Pulmonary artery endothelial cell (primary cell): ENCODE results near the gene NPTXR. TPM values are rescaled to one million over a fixed set of nuclear protein-coding genes. Genes with fewer than 3 reads are reported as not detected.
A peak's percentile ranks its signal among the peaks of the same experiment; 100 is the strongest.

Experiments used
- DNase-seq: peaks from one replicate; pipeline ENCODE4 v3.0.0-alpha.2; 2011; ENCODE audit warnings: low read depth, low spot score
- total RNA-seq: library from RNA; depleted of rRNA; stranded (reverse); fragments of >200 nt; gene quantifications from 2 replicates; pipeline ENCODE4 v1.2.3, GENCODE V29; 2014

NPTXR gene
- total RNA-seq, 1 donor from 2014 or later, result 0.13 TPM

DNA sequence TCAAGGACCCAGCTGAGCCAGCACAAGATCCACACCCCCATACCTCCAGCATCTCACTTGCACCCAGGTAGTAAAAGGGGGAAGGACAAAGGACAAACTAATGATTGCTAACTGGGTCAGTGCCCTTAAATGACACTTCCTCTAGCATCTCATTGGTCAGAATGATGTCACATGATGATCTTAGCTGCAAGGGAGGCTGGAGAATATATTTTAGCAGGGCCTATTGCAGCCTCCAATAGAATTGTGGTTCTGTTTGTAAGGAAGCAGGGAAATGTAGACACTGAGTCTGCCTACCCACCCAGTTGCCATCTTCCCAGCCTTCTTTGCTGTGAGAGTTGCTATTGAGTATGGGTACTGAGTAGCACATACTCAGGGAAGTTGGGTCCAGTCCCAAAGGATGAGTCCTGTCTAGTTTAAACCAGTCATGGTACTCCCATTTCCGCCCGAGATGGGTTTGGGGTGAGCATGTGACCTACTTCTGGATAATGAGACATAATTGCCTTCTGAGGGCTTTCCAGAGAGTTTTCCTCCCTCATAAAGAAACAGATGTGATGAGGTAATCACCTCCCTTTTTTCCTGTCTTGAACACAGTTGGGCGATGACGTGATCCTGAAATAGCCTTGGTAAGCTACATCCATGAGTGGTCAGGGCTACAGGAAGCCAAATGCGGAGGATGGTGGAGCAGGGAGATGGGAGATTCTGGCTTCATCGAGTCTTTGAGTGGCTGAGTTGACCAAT lies 44.4 kb downstream of the NPTXR start:
- DNase-seq, result no peak

DNA sequence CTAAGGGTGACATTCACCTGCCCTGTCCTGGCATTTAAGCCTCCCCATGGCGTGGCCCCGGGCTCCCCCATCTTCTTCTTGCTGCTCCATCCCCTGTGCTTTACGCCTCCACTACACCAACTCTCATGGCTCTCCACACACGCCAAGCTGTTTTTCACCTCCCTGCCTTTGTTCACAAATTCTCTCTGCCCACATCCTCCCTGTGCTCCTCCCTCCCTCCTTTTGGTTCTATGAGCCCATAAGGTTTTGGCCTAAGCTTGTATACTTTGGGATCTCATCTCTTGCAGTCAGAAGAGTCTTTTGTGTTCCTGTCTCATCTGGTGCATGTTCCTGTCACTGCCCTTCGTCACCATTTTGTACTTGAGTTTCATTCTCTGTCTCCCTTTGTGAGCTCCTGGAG lies 45.3 kb downstream of the NPTXR start:
- no peak for DNase-seq

DNA sequence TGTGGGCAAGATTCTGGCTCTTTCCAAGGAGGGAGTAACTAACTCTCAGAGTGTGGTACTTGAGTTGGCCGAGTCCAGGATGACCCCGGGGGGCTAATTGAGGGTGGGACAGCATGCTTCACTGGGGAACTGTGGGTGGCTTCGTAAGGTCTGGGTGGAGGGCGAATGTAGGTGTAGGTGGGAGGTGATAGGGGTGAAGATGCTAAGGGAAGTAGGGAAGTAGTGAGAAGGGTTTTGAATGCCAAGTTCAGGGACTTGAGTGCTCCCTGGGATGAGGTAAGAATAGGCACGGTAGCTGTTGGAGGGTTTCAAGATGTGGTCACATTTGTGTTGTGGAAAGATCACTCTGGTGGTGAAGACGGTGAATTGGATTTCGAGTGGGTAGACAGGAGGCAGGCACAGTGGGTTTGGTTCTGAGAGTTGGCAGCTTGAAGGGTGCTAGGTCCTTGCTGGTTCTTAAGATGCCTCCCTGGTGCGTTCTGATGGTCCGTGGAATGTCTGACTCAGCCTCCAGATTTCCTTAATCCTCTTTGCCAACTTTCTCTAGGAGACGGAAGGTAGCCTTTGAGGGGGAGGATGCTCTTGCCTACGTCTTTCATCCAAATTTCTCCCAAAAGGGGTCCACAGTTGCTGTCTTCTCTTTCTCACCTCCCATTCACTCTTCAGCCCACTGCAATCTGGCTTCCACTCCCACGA lies 47.4 kb downstream of the NPTXR start:
- no peak for DNase-seq

DNA sequence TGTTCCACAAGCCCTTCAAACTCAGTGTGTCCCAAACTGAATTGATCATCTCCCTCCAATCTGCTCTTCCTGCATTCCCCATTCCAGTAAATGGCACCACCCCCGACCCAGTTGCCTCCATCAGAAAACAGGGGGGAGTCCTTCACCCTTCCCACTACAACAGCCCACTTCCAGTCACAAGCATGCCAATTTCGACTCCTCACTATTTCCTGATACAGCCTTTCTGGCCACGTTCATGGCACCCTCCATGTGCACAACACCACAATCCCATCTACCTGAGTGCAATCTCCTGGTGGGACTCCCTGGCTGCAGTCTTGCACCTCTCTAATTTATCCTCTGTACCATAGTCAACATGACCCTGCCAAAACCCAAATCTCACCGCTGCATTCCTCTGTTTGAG lies 48.3 kb downstream of the NPTXR start:
- DNase-seq, result no peak

DNA sequence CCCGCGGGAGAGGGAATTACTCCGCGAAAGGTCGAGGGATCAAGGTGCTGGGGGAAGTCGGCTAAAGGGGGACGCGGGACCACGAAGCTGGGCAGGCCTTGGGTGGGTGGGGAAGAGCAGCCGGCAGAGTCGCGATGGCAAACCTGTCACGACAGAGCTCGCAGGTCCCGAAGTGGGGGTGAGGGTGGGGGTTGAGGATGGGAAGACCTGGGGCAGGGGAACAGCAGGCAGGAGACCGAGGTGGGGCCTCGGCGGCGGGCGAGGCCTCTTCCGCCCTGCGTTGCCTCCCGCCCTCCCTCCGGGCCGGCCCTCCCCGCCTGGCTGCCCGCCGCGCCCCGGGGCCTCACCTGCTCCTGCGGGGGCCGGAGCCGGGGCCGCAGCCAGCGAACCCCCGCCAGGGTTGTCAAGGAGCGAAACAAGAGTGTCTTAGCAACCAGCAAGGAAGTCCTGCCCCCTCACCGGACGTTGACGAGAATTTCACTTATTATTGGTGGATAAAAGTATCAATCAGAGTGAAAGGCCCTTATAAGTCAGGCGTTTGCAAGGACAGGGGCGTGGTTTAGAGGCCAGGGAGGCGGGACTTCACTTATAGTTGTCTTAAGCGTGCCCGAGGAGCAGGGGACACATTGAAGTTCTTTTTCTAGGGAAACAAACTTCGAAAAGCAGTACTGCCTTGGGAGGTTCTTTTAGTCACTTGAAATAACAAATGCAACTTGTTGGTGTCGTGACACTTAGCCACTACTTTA lies 49.9 kb downstream of the NPTXR start, which contains the start of gene DNAL4:
TSS of gene DNAL4 (minus strand) at position 423 of the 746 bp plus-strand sequence. CDS start 11,412 bp downstream, outside the sequence.
- peak; percentile 93 for DNase-seq

DNA sequence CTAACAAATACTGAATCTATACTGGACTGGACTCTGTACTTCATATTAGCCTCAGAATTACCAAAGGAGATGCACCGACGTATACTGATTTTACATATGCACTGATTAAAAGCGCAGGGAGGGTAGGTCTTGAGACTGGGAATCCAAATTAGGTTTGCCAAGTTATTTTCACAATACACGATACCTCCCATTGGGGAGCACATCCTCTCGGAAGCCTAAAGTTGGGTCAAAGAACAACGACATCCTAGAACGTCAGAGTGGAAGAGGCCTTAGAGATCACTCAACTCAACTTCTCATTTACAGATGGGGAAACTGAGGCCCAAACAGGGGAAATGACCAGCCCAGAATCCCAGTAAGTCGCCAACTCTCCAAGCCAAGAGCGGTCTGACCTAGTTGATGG lies 50.5 kb downstream of the NPTXR start:
- DNase-seq, result no peak

DNA sequence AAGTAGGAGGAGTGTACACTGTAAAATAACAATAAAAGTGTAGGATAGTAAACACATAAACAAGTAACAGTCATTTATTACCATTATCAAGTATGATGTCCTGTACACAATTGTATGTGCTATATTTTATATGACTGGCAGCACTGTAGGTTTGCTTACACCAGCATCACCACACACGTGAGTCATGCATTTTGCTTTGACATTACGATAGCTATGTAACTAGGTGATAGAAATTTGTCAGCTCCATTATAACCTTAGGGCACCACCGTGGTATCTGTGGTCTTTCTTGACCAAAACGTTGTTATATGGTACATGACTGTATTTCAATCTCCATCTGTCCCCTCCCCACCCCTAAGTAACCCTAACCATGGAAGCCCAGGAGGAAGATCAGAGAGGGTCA lies 51.0 kb downstream of the NPTXR start:
- no peak for DNase-seq

DNA sequence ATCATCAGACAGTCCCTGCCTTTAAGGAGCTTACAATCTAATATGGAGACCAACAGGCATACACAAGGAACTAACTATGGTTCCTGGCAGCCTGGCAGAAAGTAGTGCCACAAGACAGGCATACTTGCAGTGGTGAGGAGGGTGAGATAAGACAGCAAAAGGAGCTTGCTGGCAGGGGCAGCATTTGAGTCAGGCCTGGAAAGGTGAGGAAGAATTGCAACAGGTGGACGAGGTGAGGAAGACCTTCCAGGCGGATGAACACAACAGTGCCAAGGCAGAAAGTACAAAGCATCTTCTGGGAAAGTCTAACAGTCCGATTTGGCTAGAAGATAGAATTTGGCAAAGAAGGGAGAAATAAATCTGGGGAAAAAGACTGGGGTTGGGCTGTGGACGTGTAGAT lies 54.2 kb downstream of the NPTXR start:
- no peak for DNase-seq

DNA sequence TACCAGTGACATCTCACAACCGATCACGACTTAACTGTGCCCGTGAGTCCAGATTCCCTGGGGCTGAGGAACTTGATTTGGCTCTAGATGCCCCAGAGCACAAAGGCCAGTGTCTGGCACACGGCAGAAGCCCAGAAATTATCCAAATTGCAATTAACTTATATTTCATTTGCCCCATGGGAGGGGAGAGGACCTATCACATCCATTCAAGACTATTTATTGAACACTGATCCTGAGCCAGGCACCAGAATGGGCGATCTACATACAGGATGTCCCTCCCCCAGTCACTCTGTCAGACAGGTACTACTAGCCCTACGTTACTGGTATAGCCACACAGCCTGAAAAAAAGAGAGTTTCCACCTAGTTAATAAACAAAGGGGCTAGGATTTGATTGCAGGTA lies 55.0 kb downstream of the NPTXR start:
- DNase-seq, result no peak

DNA sequence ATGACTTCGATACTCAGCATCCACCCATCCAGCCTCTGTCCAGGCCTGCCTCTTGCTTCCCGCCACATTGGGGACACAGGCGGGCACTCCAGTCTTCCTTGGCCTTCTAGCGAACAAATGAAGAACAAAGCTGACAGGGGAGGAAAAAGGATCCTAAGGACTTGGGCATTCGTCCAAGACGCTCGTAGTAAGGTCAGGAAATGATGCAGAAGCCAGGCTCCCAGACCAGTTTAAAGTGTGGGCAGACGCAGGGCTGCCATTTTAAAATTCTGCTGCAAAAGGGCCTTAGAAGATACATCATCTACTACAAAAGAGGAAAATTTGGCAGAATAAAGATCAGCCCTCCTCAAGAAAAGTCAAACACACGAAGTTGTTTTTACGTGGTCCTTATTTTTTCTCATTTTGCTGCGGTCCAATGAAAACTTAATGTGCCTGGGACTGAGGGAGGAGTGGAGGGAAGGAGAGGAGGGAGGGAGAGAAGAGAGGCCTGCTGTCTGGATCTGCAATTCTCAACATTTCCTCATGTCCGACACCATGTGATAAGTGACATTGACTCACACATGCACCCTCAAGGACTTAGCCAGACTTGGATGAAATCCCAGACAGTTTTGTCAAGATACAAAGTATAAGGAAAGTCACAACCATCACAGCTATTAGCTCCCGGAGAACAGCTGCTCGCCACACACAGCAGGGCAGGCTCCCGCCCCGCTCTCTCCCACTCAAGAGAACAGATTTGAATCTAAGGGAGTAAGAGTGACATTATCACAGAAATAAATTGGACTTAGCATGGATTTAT lies 55.6 kb downstream of the NPTXR start:
- peak; percentile 60 for DNase-seq

DNA sequence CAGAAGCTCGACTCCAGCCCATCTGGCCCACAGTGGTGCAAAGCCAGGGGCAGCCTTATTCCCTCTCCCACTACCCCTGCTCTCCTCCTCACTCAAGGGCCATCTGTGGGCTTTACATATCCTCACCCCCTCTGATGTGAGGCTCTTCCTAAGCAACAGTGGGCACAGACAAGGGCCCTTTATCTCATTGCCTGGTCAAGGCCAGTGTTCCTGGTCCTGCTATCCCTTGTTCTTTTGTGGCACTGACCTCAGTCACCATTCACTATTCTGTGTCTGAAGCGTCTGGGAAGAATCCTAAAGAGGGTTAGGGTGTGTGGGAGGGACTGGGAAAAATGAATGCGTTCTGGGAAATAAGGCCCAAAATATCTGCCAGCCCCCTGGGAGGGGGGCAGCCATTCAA lies 57.2 kb downstream of the NPTXR start:
- DNase-seq, result no peak

DNA sequence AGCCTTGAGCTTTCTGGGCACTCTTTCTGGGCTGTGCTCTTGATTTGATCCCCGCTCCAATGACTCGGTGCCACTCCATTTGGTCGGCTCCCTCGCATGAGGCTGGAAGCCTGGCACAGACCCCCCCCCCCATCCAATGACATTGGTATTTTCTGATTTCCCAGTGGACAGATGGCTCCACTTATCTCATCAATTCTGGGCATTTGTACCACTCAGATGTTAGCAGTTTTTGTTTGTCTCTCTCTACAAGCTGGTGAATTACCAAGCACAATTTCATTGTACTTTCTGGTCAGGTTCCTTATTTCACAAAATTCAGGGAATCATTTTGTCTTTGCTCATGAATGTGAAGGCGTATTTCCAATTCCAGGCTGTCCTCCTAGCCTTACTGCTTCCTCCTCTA lies 59.0 kb downstream of the NPTXR start:
- DNase-seq, result no peak

DNA sequence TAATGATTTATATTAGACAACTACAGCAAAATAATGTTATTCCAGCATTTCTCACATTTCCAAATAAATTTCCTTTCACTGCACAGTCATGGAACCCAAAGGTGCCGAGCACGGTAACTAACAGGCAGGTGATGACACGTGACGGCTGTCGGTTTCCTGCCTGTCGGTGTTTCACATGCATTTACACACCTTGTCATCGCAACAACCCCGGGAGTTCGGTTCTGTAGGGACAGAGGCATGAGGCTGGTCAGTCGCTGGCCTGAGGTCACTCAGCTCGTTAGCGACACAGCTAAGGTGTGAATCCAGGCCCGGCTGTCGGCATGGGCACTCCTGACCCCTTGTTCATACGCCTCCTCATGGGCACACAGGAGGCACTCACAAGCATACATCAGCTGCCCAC lies 59.8 kb downstream of the NPTXR start:
- no peak for DNase-seq

DNA sequence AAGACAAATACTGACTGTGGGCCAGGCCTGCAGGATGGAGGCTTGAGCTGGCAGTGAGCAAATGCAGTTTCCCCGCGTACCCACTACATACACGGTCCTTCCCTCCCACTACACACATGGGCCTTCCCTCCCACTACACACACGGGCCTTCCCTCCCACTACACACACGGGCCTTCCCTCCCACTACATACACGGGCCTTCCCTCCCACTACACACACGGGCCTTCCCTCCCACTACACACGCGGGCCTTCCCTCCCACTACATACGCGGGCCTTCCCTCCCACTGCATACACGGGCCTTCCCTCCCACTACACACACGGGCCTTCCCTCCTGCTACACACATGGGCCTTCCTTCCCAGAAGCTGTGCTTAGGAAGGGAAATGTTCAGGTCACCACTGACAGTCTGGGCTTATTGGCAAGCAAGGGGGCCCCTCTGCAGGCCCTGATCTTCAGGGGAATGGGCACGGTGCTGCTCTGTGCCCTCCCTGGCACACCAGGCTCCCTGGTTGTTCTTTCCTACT lies 60.7 kb downstream of the NPTXR start:
- DNase-seq, result no peak

DNA sequence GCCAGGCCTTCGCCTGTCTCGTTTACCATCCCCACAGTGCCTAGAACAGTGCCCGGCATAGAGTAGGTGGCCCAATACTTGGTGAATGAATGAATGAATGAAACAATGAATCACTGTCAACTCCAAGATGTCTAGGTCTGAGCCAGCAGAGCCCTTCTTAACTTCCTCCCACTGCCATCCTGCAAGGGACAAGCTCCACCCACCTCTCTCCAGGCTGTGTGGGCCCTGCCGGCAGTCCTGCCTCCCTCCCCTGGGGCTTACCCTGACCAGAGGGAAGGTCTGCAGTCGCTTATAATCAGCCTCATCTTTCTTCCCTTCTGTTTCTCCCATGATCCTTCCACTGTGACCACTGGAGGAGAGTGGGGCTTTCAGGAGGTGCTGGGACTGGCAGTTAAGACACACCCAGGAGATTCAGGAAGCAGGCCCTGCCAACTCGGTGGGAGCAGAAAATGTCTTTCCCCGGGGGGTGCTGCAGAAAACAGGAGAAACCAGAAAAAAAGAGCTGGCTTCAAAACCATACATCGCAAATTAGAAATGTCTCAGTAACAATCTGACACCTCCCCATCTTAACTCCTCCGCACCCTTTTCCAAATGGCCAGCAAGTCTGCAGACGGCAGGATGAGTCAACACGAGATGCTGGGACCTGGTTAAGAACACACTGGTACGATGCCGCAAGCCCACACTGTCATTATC lies 61.3 kb downstream of the NPTXR start:
- no peak for DNase-seq

DNA sequence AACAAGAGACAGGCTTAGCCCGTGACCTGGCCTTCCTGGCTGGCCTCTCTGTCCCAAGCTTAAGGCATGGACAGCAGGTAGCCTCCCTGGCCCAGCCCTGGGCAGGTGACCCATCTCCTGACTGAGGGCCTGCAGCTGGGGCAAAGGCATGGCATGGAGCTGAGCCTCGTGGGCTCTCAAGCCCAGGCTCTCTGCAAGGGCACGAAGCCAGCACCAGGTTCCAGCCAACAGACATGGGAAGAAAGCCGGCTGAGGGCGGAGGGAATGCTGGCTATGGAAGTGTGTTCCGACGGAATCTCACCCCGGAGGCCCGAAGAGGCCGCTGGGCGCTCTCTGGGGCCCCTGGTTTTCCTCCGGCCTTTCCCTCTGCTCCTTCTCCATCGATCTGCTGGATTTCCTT lies 62.8 kb downstream of the NPTXR start:
- no peak for DNase-seq

DNA sequence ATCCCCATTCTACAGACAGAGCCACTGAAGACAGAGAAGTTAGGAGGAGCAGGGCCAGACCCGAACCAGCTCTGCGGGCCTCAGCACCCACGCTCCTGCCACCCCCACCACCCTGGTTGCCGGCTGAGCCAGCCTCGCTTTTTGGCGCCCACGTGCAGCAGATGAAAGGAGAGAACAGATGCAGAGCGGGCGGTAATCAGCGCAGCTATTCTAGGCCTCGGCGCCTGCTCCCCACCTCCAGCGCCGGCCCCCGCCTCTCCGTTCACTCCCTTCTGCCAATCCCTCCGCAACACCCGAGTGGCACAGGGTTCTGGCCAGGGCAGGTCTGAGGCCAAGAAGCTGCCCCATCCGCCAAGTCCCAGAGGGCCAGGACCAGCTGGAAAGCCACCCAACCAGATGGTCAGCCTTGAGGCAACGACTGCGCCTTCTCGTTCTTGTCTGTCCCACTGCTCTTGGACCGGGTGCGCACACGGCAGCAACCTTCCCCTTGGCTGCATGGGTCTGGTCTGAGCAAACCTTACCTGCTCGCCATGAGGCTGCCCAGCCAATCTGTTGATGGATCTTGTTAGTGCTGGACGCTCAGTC lies 66.6 kb downstream of the NPTXR start:
- DNase-seq, result no peak

DNA sequence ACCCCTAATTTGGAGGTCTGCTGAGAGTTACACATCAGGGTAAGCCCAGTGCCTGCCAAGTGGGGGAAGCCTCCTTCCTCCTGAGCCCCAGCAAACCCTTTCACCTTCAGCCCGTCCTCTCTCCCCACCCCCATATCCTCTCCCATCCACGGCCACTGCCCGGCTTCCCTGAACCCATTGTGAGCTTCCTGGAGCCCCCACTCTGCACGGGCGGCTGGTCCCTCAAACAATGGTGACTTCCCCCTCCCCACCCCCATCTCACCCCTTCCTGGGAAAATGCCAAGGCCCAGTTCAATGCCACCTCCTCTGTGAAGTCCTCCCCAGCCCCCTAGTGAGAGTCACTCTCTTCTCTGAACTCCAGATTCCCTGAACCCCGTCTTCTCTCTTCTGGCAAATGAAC lies 67.7 kb downstream of the NPTXR start:
- DNase-seq, result no peak

DNA sequence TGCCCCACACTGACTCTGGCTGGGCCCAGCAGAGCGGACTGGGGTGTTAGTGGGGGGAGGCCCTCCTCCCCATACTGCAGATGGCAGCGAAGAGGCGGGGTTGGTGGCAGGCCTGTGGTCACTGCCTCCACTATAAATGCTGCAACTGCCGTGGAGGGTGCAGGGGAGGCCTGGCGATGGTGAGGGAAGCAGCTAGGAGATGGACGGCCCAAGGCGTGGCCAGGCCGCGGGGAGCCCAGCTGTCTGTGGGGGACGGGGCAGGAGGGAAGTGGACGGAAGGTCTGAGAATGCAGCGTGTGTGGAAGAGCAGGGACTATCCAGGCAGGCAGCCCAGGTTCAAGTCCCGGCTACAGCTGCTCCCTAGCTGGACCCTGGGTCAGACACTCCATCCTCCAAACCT lies 68.2 kb downstream of the NPTXR start:
- DNase-seq, result no peak

DNA sequence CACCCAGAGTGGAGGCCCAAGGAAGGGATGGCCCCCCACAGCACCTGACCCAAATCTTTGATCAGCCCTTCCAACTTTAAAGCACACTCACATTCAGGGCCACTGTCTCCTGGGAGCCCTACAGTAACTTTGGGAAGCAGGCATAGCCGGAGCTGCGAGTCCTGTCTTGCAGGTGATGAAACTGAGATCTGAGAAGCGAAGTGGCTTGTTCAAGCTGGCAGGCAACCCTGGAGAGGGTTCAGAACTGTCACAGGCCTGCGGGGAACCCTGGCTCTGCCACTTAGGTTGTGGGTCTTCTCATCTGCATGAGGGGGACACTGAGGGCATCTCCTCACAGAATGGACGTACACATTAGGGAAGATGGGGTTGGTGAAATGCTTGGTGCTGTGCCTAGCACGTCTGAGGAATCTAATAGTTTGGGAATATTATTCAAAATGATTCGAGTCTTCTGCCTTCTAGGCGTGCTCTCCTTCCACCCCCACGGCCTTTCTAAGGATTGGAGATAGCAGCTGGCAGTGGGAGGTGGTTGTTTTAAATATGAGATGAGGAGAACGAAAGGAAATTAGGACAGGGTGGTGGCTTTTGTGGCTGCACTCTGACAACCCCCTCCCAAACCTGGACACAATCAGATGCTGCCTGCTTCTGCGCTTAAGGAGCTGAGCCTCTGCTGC lies 69.2 kb downstream of the NPTXR start:
- no peak for DNase-seq
